Stimulated activated CD8-positive, alpha-beta memory T cell treated with anti-CD3 and anti-CD28 coated beads, Interleukin-15, amount 100 ng/mL, for 1 hour (primary cell): ENCODE measurements around the gene CAPN9.

Source experiments
- DNase-seq: peaks from one replicate; pipeline ENCODE4 v3.0.0-alpha.2; 2020; ENCODE audit warnings: low read depth

CAPN9 gene

DNA sequence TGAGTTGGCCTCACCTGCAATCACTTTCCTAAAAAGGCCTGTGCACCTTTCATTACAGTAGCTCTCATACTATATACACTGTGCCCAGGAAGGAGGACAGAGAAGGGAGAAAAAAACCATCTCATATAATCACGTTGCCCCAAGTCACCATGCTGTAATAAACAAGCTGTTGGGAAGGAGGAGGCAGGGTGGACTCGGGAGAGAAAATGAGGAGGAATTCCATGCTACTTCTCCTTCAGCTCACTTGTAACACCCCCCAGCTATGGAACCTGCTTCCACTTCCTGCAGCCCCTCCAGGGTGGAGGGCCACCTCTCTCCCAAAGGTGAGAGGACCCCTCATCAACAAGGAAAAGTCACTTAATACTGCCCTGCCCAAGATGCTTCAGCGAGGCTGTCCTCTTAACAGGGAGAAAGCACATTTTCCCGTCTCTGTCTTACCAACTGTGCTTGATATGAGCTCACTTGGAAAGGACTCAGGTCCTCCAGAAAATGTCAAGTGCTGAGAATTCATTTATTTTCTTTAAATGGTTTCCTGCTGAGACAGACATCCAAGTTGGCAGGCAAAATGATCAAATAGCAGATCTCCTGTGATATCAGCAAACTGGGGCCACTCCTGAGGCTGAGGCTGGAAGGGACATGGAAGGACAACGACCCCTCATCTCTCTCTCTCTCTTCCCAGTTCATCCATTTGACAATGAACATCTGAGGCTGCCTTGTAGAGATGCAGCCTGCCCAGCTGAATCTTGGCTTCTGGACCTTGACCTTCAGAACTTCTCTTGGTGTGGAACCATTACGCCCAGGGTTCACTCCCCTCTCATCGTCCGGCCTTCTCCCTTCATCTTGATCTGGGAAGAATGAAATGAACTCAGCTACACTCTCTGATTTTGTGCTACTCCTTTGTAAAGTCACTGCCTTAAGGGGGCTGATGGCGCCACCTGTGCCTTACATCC, 54.0 kb downstream of the CAPN9 start:
- DNase-seq: no peak

DNA sequence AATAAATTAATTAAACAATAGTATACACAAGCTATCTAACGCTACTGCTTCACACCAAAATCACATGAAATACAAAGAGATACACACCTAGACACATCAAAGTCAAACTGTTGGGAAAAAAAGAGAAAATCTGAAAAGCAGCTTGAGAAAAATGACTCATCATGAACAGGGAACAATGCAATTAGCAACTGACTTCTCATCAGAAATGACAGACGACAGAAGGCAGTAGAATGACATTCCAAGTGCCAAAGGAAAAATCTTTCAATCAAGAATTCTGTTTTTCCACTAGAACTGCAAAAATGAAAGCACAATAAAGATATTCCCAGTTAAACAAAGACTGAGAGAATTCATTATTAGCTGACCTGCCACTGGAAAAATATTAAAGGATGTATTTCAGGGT, 57.2 kb downstream of the CAPN9 start:
- DNase-seq: no peak

DNA sequence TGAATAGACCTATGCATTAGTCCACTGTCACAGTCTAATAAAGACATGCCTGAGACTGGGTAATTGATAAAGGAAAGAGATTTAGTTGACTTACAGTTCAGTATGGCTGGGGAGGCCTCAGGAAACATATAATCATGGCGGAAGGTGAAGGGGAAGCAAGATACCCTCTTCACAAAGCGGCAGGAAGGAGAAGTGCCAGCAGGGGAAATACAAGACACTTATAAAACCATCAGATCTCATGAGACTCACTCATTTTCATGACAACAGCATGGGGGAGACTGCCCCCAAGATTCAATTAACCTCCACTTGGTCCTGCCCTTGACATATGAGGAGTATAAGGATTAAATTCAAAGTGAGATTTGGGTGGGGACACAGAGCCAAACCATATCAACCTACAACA, 59.4 kb downstream of the CAPN9 start:
- no peak for DNase-seq

DNA sequence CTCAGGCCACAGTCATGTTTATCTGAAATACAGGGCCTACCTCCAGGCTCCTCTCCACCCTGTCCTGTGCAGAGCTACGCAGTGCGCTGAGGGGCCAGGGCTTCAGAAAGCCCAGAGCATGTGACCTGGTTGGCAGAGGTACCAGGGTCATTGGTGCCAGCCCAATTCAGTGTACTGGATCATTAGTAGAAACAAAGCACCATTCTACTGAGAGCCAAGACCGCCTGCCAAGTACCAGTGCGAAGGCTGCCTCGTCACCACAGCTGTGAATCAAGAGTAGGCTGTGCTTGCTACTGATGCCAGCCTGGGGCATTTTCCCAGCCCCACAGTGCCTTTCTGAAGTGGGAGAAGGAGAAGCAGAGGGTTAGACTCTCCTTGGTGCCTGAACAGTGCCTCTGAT, 59.8 kb downstream of the CAPN9 start:
- no peak for DNase-seq

DNA sequence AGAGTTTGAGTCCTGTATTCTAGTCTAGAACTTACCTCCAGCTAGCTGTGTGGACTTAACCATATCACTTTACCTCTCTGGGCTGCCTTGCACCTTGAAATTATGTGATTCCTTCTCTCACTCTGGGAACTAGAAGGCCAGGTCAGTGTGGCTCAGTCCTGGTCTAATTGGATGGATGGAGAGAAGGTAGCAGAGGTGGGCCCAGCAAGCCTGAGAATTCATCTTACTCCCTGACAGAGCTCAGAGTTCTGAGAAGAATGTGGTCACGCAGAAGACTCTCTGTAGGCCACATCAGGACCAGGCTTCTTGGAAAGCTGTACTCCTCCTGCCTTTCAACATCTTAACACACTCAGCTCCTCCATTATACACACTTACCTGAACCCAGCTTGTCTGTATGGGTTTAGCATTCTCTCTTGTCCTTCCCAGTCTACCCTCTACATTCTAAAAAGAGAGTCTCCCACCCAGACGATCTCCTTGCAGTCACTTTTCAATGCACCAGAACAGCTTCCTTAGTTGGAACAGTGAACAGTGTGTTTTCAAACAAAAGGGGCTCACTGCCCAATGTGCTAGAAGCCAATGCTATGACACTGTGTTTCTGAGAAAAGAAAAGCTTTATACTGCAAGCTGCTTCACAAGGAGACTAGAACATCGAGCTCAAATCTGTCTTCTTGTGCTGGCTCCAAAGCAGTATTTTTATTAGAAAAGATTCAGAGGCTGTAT, 60.5 kb downstream of the CAPN9 start:
- no peak for DNase-seq

DNA sequence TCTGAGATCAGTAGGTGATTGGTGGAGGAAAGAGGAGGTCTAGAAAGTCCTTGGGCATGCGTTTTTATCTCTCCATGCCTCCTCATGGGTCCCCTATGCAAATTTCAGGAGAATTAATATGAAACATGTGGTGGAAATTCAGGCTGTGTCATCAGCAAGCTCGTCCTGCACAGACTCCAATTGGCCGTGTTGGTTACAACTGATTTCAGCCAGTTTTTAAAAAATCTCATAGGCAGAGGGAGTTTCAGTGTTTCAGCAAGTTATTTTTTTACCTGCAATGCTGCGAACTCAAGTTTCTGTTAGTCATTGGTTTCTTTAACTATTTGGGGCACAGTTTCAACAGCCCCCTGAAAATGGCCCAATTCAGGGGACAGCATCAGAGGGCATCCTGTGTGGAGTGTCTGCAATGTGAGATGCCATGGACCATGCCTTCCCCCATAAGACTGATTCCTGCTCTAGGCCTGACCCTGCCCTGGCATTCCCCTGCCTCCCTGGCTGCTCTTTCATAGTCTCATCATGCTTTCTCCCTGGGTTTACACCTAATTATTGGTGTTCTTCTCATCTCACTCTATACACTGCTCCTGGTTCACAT, 61.2 kb downstream of the CAPN9 start:
- DNase-seq: no peak

DNA sequence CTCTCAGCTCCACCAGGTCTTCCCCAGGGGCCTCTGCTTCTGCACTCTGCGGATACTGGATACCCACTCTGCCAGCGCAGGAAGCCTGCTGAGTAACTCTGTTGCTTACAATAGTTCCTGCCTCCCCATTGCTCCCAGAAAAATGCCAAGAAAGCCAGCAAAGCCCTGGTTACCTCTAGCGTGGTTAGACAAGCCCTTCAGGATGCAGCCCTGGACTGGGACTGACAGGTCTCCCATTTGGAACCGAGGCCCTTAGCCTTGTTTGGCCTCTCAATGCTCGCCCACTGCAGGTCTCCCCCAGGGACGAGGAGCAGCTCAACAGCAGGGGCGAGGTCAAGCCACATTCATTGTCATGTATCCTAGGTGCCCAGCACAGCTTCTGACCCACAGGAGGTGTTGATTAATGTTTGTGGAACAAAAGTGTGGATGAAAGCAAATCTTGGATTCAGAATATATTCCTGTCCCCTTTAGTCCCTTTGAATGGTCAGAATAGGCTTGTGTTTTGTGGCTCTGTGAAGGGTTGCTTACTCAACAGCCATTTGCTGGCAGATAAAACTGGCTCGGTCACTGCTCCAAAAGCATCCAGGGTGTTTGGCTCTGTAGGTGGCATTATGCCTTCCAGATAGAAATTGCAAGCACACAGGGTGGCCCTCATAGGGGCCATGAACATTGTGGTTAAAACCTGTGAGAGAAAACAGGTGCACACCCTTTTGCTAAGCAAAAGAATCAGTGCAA, 62.2 kb downstream of the CAPN9 start:
- DNase-seq: no peak

DNA sequence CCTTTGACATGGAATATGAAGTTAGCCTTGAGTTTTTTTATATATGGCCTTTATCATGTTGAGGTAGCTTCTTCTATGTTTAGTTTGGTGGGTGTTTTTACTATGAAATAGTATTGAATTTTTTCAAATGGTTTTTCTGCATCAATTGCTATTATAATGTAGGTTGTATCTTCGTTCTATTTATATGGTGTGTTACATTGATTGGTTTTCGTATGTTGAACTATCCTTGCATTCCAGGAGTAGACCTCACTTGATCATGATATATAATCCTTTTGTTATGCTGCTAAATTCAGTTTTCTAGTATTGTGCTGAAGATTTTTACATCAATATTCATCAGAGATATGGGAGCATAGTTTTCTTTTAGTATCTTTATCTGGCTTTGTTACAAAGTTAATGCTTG, 65.4 kb downstream of the CAPN9 start:
- DNase-seq: no peak

DNA sequence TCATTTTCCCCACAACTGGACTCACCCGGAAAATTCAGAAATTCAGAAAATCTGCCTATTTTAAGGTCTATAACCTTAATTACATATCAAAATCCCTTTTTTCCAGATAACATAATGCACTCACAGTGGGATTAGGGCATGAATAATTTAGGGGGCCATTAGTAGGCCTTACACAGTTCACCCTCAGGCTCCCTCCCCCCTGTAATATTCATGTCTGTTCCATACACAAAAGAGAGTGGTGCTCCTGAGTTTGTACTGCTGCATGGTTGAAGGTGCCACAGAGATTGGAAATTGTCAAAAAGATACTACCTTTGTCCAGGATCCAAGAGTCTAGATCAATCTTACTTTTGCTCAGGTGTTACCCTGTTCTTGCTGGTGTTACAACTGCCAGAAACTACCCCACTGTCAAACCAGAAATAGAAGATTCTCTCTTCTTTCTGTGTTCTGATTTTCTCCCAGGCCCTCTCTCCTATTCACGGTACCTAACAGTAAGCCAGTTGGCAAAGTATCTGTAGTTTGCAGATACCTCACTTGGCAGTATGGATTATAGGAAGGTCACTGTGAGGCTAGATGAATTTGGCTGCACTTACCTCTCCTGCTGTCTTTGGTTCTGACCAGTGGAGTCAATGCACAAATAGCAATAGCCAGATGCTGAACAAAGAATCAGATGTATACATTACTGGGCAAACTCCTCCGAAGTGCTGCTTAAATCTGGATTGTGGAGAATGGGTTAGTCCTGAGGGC, 67.9 kb downstream of the CAPN9 start:
- DNase-seq: no peak

DNA sequence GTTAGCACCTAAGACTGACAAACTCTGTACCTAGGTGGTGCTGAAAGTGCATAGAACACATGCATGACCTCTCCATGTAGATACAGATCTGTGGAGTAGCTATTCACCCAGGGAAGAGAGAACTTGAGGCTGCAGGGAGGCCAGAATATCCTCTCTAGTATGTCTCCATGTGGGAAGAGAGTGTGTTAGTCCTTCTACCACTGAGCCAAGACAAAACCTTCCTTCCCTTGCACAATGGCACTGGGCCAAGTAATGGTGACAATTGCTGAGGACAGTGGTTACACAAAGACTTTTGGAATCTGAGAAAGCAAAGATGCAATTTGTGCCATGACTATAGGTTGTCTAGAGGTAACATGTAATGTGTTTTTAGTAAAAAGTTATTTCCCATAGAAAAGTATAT, 68.8 kb downstream of the CAPN9 start:
- DNase-seq: no peak

DNA sequence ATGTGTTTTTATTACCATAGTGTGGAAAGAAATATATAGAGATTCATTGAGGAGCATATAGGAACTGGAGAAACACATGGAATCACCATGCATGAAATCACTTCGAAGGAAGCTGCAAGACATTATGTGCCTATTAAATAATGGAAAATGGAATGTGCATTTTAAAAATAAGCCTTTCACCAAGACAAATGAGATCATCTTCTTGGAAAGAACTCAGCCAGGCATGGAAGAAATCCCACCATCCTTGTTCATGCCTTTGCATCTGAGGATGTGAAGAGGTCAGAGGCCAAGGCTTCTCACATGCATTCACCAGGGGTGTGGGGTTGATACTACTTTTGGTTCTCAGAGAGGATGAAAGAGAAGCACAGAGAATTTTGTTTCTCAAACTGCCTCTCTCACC, 71.2 kb downstream of the CAPN9 start:
- no peak for DNase-seq

DNA sequence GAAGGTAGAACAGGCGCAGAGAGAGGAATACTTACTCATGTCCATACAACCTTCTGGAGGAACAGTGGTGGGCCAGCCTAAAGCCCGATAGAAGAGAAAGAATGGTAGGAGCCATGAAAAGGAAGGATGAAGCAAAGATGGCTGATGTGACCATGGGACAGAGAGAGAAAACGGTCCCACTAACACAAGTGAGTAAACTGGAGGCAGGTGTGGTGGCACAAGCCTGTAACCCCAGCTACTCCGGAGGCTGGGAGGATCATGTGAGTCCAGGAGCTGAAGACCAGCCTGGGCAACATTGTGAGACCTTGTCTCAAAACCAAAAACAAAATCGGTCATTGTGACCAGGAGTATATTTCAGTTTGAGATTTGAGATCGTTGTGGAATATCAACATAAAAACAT, 71.7 kb downstream of the CAPN9 start:
- no peak for DNase-seq

DNA sequence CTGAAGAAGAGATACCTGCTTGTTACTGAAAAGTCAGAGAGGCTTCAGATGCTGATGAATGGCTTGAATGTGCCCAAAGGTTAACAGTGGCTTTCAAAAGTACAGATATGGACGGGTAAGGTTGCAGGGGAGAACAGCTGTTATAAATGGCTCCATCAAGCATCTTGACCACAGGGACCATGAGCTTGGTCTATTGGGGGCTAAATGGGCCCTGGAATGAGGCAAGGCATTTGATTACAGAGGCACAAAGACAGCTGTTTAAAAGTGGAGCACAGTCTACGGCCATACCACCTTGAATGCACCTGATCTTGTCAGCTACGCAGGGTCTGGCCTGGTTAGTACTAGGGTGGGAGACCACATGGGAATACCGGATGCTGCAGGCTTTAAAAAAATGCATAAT, 72.8 kb downstream of the CAPN9 start:
- no peak for DNase-seq

DNA sequence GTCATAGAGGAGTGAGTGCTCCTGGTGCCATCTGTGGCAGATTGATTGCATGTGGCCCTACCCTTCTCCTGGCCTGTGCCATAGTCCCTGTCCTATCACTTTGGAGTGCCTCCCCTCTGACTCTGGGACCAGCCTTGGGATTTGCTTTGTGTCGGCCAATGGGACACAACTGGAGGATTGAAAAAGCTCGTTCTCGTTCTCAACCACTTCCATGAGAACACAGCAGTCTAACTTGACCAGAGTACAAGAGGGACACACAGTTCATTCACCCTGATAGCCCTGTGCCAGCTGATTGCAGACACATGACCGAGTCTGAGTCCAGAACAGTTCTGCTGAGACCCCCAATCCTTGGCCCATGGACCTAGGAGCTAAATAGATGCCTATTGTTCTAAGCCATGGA, 73.4 kb downstream of the CAPN9 start:
- no peak for DNase-seq

DNA sequence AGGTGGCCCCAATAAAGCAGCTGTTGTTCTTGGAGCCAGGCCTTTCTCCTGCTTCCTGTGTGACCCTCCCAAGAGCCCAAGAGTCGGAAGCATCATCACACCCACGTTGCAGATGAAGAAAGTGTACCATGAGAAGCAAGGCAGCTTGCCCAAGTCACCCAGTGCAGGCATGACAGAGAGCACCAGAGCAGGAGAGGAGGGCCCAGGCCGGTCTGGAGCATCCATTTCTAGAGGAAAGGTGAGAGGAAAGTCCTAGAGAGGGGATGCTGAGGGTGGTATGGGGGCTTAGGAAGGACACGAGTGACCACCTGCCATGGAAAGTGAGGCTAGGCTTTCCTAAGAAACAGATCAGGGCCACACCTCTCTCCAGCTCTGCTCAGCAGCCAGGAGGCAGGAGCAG, 74.2 kb downstream of the CAPN9 start:
- no peak for DNase-seq

DNA sequence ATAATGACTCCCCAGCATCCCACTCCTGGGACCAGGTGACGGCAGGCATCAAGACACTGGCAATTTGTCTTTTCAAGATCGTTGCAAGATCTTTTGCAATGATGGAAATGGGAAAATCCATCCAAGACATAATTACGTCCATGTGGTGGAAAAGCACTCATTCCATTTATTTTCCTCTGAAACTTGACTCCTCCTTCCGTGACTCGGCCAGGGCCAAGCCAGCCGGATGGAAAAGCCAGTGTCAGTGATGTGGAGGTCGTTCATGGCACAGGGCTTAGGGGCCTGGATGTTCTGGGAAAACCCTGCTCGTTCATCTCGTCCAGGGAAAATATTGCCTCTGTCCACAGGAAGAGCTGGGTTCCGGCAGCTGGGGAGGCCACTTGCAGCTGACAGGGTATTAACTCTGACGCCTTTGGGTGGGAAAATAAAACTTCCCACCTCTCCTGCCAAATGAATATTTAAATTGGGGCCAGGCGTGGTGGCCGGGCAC, 74.9 kb downstream of the CAPN9 start:
- DNase-seq: no peak

DNA sequence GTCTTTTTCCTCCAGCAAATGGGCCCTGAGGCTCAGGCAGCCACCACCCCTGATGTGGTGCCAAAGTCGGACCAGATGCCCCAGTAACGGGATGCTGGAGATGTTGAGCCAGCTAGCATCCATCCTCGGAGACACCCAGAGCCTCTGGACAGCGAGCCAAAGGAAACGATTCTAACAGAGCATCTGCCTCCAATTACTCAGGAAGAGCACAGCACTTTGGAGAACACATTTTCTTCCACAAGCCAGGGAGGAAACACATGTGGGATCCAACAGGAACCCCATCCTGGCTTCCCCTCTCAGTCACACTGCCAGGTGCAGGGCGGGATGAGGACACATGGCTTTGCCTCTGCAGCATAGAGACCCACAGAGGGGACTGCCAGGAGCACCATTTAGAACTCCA, 76.2 kb downstream of the CAPN9 start:
- no peak for DNase-seq

DNA sequence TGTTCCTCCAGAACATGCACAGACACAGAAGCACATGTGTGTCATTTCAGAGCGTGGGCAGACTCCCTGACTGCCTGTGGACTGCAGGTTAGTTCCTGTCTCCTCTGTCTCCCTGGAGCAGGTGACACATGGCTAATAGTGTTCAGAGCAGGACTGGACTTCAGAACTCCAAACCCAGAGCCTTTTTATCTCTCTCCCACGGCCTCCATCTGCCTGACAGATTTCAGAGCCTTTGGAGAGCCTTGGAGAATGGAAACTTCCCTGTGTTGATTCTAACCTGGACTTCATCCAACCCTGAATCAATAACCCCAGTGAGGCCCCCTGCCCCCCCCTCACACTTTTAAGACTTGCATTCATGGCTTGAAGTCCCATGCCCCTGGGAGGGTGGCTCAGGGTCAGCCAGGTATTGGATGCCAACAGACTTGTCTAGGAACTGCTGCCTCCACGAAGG, 76.8 kb downstream of the CAPN9 start:
- no peak for DNase-seq

DNA sequence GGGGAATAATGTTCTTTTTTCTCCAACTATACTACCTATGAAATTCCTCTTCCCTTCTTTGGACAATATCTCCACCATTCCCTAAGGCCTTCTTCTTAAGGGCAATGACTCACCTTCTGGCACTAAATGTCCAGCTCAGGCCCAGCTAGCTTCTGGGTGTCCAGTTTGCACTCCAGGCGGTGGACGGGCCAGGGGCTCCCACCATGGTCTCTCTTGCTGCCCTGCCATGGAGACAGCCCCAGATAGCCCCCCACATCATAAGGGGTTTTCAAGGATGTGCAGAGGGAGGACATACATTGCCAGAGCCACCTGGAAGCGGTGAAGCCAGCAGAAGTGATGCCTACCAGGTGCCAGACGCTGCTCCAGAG, 77.3 kb downstream of the CAPN9 start:
- DNase-seq: no peak

DNA sequence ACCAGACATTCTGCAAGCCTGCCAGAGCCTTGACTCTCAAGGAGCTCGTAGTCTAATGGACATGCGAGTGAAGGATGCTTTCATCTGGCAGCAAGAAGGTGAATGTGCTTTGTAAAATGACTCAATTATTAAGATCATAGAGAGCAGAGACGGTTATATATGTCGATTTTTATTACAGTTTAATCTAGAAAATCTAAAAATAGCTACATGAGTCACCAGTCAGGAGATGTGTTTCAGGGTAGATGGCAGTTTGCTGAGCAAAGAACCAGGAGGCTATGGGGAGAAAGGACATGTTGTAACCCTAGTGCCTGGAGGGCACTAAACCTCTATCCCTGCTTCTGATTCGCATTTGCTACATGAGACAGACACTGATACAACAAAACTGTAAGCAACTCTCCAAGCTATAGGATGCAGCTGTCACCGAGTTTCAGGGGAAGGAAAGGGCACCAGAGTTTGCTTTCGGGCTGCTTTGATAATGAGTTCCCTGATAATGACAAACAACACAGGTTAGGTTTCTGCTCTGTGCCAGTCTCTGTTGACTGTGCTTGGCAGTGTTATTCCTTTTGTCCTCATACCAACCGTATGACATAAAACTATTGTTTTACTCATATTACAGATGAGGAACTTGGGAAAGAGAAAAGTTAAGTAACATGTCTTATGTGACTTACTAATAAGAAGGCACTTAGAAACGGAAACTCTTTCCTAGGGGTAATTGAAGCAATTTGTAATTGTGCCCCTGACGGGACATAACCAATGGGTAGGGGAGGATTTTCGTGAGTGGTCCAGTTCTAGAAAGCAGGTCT, 77.9 kb downstream of the CAPN9 start:
- no peak for DNase-seq

DNA sequence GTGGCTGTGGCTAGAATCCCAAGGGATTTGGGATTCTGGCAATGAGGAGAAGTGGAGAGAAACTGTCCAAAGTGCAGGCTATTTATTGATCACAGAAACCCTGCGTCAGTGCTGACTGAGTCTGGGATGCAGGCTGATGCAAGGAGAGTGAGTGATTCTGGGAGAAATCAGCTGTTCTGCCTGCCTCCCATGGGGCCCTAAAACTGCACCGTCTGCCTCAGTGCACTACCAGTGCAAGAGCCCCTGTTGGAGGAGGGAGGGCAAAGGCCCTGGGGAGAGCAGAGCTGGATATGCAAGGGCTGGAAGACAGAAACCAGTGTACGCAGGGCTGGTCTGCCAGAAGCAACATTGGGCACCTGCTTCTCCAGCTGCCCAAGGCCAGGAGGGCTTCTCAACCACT, 78.6 kb downstream of the CAPN9 start:
- DNase-seq: no peak
